Osteoblast (primary cell): ENCODE results near the gene MRPL22. TPM values are rescaled to one million over a fixed set of nuclear protein-coding genes. Genes with fewer than 3 reads are reported as not detected.

Experiments used
- DNase-seq: peaks from one replicate; pipeline ENCODE4 v3.0.0; 2011; ENCODE audit warnings: low spot score, mixed read lengths; ENCODE audit not compliant: insufficient read length; ENCODE audit errors: missing footprints
- H2AFZ ChIP-seq: 2 replicates; pipeline ENCODE4 v1.6.0; 2011; ENCODE audit warnings: mild to moderate bottlenecking, low read length
- H3K27ac ChIP-seq: 2 replicates; pipeline ENCODE4 v1.5.1; 2011; ENCODE audit warnings: mild to moderate bottlenecking, low read depth, low read length, moderate library complexity
- H3K27me3 ChIP-seq: 2 replicates; pipeline ENCODE4 v1.6.0; 2012; ENCODE audit warnings: mild to moderate bottlenecking, control low read depth, inconsistent platforms, low read length, moderate library complexity; ENCODE audit not compliant: insufficient read depth
- H3K36me3 ChIP-seq: 2 replicates; pipeline ENCODE4 v1.5.1; 2011; ENCODE audit warnings: mild to moderate bottlenecking, low read length, control low read depth, moderate library complexity; ENCODE audit not compliant: insufficient read depth
- H3K4me1 ChIP-seq: 2 replicates; pipeline ENCODE4 v1.5.1; 2011; ENCODE audit warnings: mild to moderate bottlenecking, low read length, control low read depth, moderate library complexity; ENCODE audit not compliant: insufficient read depth
- H3K4me2 ChIP-seq: 2 replicates; pipeline ENCODE4 v1.6.0; 2011; ENCODE audit warnings: mild to moderate bottlenecking, low read length; ENCODE audit not compliant: insufficient read depth
- H3K4me3 ChIP-seq: fragments of 200-600 bp; sonication (generic); 3 replicates; pipeline ENCODE4 v1.5.1; 2012; ENCODE audit warnings: mild to moderate bottlenecking, low read length, inconsistent platforms; ENCODE audit not compliant: insufficient read depth
- H3K79me2 ChIP-seq: 2 replicates; pipeline ENCODE4 v1.6.0; 2012; ENCODE audit warnings: mild to moderate bottlenecking, low read length, control low read depth, inconsistent platforms; ENCODE audit not compliant: insufficient read depth
- H3K9me3 ChIP-seq: 2 replicates; pipeline ENCODE4 v1.5.1; 2011; ENCODE audit warnings: low read depth, low read length, control low read depth
- H4K20me1 ChIP-seq: 2 replicates; pipeline ENCODE4 v1.6.0; 2012; ENCODE audit warnings: mild to moderate bottlenecking, low read length, control low read depth; ENCODE audit not compliant: insufficient read depth
- total RNA-seq: library from RNA; depleted of rRNA; stranded (reverse); fragments of >200 nt; gene quantifications from 2 replicates; pipeline ENCODE4 v1.2.3, GENCODE V29; 2012
- TF ChIP-seq, protein P1 (sequence below): IDR thresholded peaks from 2 replicates; pipeline ENCODE4 v1.5.1; 2011; ENCODE audit warnings: mild to moderate bottlenecking, low read depth, low read length, moderate library complexity; ENCODE audit errors: extremely low read depth

Gene MRPL22
- total RNA-seq, 1 donor = 17.4 TPM

DNA sequence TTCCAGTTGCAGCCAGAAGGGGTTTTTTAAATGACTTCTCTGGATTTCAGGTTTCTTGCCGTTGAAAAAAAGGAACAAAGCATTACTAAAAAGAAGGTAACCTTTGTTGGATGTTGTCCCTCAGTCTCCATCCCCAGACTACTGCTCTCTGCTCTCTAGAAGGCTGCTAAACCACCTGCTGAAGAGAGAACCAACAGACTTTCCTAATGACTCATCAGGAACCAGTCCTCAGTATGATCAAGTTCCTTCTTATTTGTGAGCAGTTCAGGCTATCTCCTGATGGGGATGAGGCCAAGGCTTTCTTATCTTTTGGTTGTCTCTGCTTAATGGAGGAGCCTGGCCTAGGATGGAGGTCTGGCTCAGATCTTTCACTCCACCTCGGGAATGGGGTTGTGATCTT lies 76.7 kb downstream of the MRPL22 start:
- no peak overlapping the region for H3K4me3 ChIP-seq
- no peak overlapping the region for H2AFZ ChIP-seq
- H3K4me1 ChIP-seq = no peaks in the 10 kb centered on the region
- DNase-seq = no peak
- H3K9me3 ChIP-seq = no peaks in the 10 kb centered on the region
- H3K4me2 ChIP-seq = no peak overlapping the region
- no peaks in the 10 kb centered on the region for H3K36me3 ChIP-seq
- no peaks in the 10 kb centered on the region for H4K20me1 ChIP-seq
- TF ChIP-seq, protein P1, sequence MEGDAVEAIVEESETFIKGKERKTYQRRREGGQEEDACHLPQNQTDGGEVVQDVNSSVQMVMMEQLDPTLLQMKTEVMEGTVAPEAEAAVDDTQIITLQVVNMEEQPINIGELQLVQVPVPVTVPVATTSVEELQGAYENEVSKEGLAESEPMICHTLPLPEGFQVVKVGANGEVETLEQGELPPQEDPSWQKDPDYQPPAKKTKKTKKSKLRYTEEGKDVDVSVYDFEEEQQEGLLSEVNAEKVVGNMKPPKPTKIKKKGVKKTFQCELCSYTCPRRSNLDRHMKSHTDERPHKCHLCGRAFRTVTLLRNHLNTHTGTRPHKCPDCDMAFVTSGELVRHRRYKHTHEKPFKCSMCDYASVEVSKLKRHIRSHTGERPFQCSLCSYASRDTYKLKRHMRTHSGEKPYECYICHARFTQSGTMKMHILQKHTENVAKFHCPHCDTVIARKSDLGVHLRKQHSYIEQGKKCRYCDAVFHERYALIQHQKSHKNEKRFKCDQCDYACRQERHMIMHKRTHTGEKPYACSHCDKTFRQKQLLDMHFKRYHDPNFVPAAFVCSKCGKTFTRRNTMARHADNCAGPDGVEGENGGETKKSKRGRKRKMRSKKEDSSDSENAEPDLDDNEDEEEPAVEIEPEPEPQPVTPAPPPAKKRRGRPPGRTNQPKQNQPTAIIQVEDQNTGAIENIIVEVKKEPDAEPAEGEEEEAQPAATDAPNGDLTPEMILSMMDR = no peak
- no peak overlapping the region for H3K27ac ChIP-seq
- no peaks in the 10 kb centered on the region for H3K27me3 ChIP-seq
- H3K79me2 ChIP-seq = no peaks in the 10 kb centered on the region

Other genes starting within 250 kb of the MRPL22 start
- gene LARP1, start 185.7 kb upstream of the MRPL22 start, total RNA-seq = 115 and 124 TPM in 2 replicates
- gene FAXDC2, start 90.5 kb upstream of the MRPL22 start, total RNA-seq = 13.8 and 19.2 TPM in 2 replicates
- 48.6 and 55.7 TPM in 2 replicates for gene CNOT8, start 82.4 kb upstream of the MRPL22 start, total RNA-seq
- gene GEMIN5, start 2.9 kb upstream of the MRPL22 start, total RNA-seq = 10.3 and 11.6 TPM in 2 replicates
- gene KIF4B, start 72.7 kb downstream of the MRPL22 start, total RNA-seq = not detected in 2 replicates